Measurements from ENCODE around the gene GCNT1.
"Not testable (repeated sequence)": the region's sequence is repeated elsewhere in the genome, so short reads cannot be mapped to it uniquely, and the experiment has no call there.

The GCNT1 gene

DNA sequence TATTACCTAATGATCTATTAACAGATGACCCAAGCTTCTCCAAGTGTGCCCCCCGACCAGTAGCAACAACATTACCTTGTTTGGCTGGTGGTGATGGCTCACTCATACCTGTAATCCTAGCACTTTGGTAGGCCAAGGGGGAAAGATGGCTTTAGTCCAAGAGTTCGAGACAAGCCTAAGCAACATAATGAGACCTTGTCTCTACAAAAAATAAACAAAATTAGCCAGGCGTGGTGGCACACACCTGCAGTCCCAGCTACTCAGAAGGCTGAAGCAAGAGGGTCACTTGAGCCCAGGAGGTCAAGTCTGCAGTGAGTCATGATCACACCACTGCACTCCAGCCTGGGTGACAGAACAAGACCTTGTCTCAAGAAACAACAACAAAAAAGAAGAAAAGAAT is 62.9 kb downstream of the GCNT1 start:
- Histone ChIP-seq H2BK15ac (ENCODE audit: low read length) (no peak overlapping the region), H3K9me3 (replicated peaks in 1 of 2; ENCODE audit: control insufficient read depth in 2 of 2, insufficient read depth in 1 of 2, low read depth in 1 of 2, low read length in 2 of 2) (no peaks in the 10 kb centered on the region), H3K4me2 (ENCODE audit: insufficient read depth, low read length, poor library complexity, severe bottlenecking) (no peak overlapping the region), H3K27ac (replicated peaks; ENCODE audit: low read length) (no peak overlapping the region), H3K4ac (ENCODE audit: low read length) (no peak overlapping the region), H4K8ac (ENCODE audit: low read depth, low read length) (no peak overlapping the region), H3K36me3 (replicated peaks in 1 of 2; ENCODE audit: control insufficient read depth in 2 of 2, insufficient read depth in 2 of 2, low read length in 2 of 2) (no peaks in the 10 kb centered on the region), H2AK5ac (ENCODE audit: low read depth, low read length) (no peak overlapping the region), H3K4me1 (ENCODE audit: control insufficient read depth in 2 of 2, insufficient read depth in 1 of 2, low read depth in 1 of 2, low read length in 2 of 2) (no peaks in the 10 kb centered on the region), H3K9ac (ENCODE audit: low read depth, low read length, poor library complexity) (no peak overlapping the region), H3K23ac (ENCODE audit: low read depth, low read length, poor library complexity) (no peak overlapping the region), H2BK120ac (ENCODE audit: low read depth, low read length) (no peak overlapping the region), H4K91ac (ENCODE audit: low read depth, low read length, poor library complexity) (no peak overlapping the region), H3K27me3 (ENCODE audit: control insufficient read depth in 3 of 3, insufficient read depth in 3 of 3, low read depth in 1 of 3, low read length in 3 of 3) (no peaks in the 10 kb centered on the region), H3K14ac (ENCODE audit: low read length) (no peak overlapping the region), H2BK12ac (ENCODE audit: low read length) (no peak overlapping the region), H3K79me1 (ENCODE audit: low read depth, low read length) (no peaks in the 10 kb centered on the region), H2AFZ (ENCODE audit: low read length) (no peak overlapping the region), H3K4me3 (ENCODE audit: low read length in 2 of 2) (no peak overlapping the region), H2BK5ac (ENCODE audit: low read length) (no peak overlapping the region), H3K18ac (ENCODE audit: low read length) (no peak overlapping the region)
- DNase-seq (ENCODE audit: low spot score): no peak
- WGBS, 2 donors (ENCODE audit: extremely low coverage in 2 of 2, insufficient read length in 2 of 2, insufficient replicate concordance in 1 of 2): no CpG with 5 or more reads among the region's 3 CpGs

DNA sequence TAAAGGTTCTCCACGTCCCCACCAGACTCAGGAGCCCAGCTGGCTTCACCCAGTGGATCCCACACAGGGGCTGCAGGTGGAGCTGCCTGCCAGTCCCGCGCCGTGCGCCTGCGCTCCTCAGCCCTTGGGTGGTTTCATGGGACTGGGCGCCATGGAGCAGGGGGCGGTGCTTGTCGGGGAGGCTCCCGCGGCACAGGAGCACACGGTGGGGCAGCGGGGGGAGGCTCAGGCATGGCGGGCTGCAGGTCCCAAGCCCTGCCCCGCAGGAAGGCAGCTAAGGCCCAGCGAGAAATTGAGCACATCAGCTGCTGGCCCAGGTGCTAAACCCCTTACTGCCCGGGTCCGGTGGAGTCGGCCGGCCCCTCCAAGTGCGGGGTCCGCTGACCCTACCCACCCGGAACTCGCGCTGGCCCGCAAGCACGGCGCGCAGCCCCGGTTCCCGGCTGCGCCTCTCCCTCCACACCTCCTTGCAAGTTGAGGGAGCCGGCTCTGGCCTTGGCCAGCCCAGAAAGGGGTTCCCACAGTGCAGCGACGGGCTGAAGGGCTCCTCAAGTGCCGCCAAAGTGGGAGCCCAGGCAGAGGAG is 64.7 kb downstream of the GCNT1 start:
- not testable (repeated sequence) for H2BK120ac ChIP-seq (ENCODE audit: low read depth, low read length); H3K79me1 ChIP-seq (ENCODE audit: low read depth, low read length); H3K14ac ChIP-seq (ENCODE audit: low read length); H2BK5ac ChIP-seq (ENCODE audit: low read length); H4K91ac ChIP-seq (ENCODE audit: low read depth, low read length, poor library complexity); H3K4me2 ChIP-seq (ENCODE audit: insufficient read depth, low read length, poor library complexity, severe bottlenecking); H2AFZ ChIP-seq (ENCODE audit: low read length); H2BK15ac ChIP-seq (ENCODE audit: low read length); H3K4me1 ChIP-seq (ENCODE audit: control insufficient read depth in 2 of 2, insufficient read depth in 1 of 2, low read depth in 1 of 2, low read length in 2 of 2); H3K23ac ChIP-seq (ENCODE audit: low read depth, low read length, poor library complexity); DNase-seq (ENCODE audit: low spot score); H3K27me3 ChIP-seq (ENCODE audit: control insufficient read depth in 3 of 3, insufficient read depth in 3 of 3, low read depth in 1 of 3, low read length in 3 of 3); H3K4me3 ChIP-seq (ENCODE audit: low read length in 2 of 2); H4K8ac ChIP-seq (ENCODE audit: low read depth, low read length); H2AK5ac ChIP-seq (ENCODE audit: low read depth, low read length); H3K9me3 ChIP-seq (replicated peaks in 1 of 2; ENCODE audit: control insufficient read depth in 2 of 2, insufficient read depth in 1 of 2, low read depth in 1 of 2, low read length in 2 of 2); H2BK12ac ChIP-seq (ENCODE audit: low read length); H3K27ac ChIP-seq (replicated peaks; ENCODE audit: low read length); H3K9ac ChIP-seq (ENCODE audit: low read depth, low read length, poor library complexity); H3K36me3 ChIP-seq (replicated peaks in 1 of 2; ENCODE audit: control insufficient read depth in 2 of 2, insufficient read depth in 2 of 2, low read length in 2 of 2); H3K4ac ChIP-seq (ENCODE audit: low read length)
- peak overlapping the region; percentile 38 for H3K18ac ChIP-seq (ENCODE audit: low read length)
- WGBS, 2 donors (ENCODE audit: extremely low coverage in 2 of 2, insufficient read length in 2 of 2, insufficient replicate concordance in 1 of 2): no CpG with 5 or more reads among the region's 36 CpGs

DNA sequence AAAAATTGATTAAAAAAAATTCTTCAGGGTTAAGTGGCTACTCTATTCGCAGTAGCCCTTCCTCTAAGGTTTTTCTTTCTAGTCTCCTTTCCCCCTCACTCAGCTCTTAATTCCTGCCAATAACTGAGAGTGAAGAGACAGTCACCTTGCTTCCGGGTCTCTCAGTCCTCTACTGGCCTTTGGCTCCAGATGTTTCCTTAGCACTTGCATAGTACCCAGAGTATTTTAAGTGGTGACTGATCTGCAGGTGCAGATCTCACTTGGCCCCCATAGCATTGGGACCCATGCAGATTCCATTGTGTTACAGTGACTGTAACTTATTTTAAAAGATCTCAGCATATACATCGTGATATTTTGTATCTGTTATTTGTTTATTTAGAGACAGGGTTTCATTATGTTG is 66.2 kb downstream of the GCNT1 start:
- Histone ChIP-seq H3K36me3 (replicated peaks in 1 of 2; ENCODE audit: control insufficient read depth in 2 of 2, insufficient read depth in 2 of 2, low read length in 2 of 2) (no peaks in the 10 kb centered on the region), H3K14ac (ENCODE audit: low read length) (no peak overlapping the region), H3K4me2 (ENCODE audit: insufficient read depth, low read length, poor library complexity, severe bottlenecking) (no peak overlapping the region), H2BK120ac (ENCODE audit: low read depth, low read length) (no peak overlapping the region), H3K4me3 (ENCODE audit: low read length in 2 of 2) (no peak overlapping the region), H3K4ac (ENCODE audit: low read length) (no peak overlapping the region), H3K9ac (ENCODE audit: low read depth, low read length, poor library complexity) (no peak overlapping the region), H2BK15ac (ENCODE audit: low read length) (no peak overlapping the region), H3K27ac (replicated peaks; ENCODE audit: low read length) (no peak overlapping the region), H4K91ac (ENCODE audit: low read depth, low read length, poor library complexity) (no peak overlapping the region), H3K18ac (ENCODE audit: low read length) (no peak overlapping the region), H3K9me3 (replicated peaks in 1 of 2; ENCODE audit: control insufficient read depth in 2 of 2, insufficient read depth in 1 of 2, low read depth in 1 of 2, low read length in 2 of 2) (peaks cover 0 to 5% of the 10 kb centered on the region in 2 donors), H3K23ac (ENCODE audit: low read depth, low read length, poor library complexity) (no peak overlapping the region), H2BK12ac (ENCODE audit: low read length) (no peak overlapping the region), H3K79me1 (ENCODE audit: low read depth, low read length) (no peaks in the 10 kb centered on the region), H3K27me3 (ENCODE audit: control insufficient read depth in 3 of 3, insufficient read depth in 3 of 3, low read depth in 1 of 3, low read length in 3 of 3) (no peaks in the 10 kb centered on the region), H3K4me1 (ENCODE audit: control insufficient read depth in 2 of 2, insufficient read depth in 1 of 2, low read depth in 1 of 2, low read length in 2 of 2) (no peaks in the 10 kb centered on the region), H2AK5ac (ENCODE audit: low read depth, low read length) (no peak overlapping the region), H2AFZ (ENCODE audit: low read length) (no peak overlapping the region), H2BK5ac (ENCODE audit: low read length) (no peak overlapping the region), H4K8ac (ENCODE audit: low read depth, low read length) (no peak overlapping the region)
- no peak for DNase-seq (ENCODE audit: low spot score)
- WGBS, 2 donors (ENCODE audit: extremely low coverage in 2 of 2, insufficient read length in 2 of 2, insufficient replicate concordance in 1 of 2): no CpG with 5 or more reads among the region's 3 CpGs

DNA sequence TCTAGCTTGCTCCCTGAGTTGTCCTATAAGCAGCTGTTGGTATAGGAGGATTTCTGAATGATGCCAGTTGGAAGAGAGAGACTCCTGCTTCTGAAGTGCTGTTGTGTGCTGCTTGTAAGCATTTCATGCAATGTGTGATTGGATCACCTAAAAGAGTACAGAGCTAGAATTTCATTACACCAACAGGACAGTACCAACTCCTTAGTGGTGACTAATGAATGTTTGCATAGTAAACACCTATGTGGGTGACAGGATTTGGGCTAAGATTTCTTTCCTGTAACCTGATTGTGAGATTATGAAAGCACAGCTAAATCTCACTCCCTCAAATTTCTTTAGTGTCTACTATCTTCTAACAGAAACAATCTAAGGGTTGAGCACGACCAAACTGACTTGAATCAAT is 67.0 kb downstream of the GCNT1 start:
- Histone ChIP-seq H2BK15ac (ENCODE audit: low read length) (no peak overlapping the region), H3K23ac (ENCODE audit: low read depth, low read length, poor library complexity) (no peak overlapping the region), H4K8ac (ENCODE audit: low read depth, low read length) (no peak overlapping the region), H3K79me1 (ENCODE audit: low read depth, low read length) (no peaks in the 10 kb centered on the region), H2BK120ac (ENCODE audit: low read depth, low read length) (no peak overlapping the region), H3K36me3 (replicated peaks in 1 of 2; ENCODE audit: control insufficient read depth in 2 of 2, insufficient read depth in 2 of 2, low read length in 2 of 2) (no peaks in the 10 kb centered on the region), H2AK5ac (ENCODE audit: low read depth, low read length) (no peak overlapping the region), H3K27ac (replicated peaks; ENCODE audit: low read length) (no peak overlapping the region), H4K91ac (ENCODE audit: low read depth, low read length, poor library complexity) (no peak overlapping the region), H3K27me3 (ENCODE audit: control insufficient read depth in 3 of 3, insufficient read depth in 3 of 3, low read depth in 1 of 3, low read length in 3 of 3) (no peaks in the 10 kb centered on the region), H2AFZ (ENCODE audit: low read length) (no peak overlapping the region), H3K4me3 (ENCODE audit: low read length in 2 of 2) (no peak overlapping the region), H2BK5ac (ENCODE audit: low read length) (no peak overlapping the region), H2BK12ac (ENCODE audit: low read length) (no peak overlapping the region), H3K4me2 (ENCODE audit: insufficient read depth, low read length, poor library complexity, severe bottlenecking) (no peak overlapping the region), H3K9ac (ENCODE audit: low read depth, low read length, poor library complexity) (no peak overlapping the region), H3K4ac (ENCODE audit: low read length) (no peak overlapping the region), H3K4me1 (ENCODE audit: control insufficient read depth in 2 of 2, insufficient read depth in 1 of 2, low read depth in 1 of 2, low read length in 2 of 2) (no peaks in the 10 kb centered on the region), H3K14ac (ENCODE audit: low read length) (no peak overlapping the region), H3K9me3 (replicated peaks in 1 of 2; ENCODE audit: control insufficient read depth in 2 of 2, insufficient read depth in 1 of 2, low read depth in 1 of 2, low read length in 2 of 2) (peaks cover 0 to 5% of the 10 kb centered on the region in 2 donors), H3K18ac (ENCODE audit: low read length) (no peak overlapping the region)
- no peak for DNase-seq (ENCODE audit: low spot score)
- no CpG with 5 or more reads among the region's 1 CpG for WGBS, 2 donors (ENCODE audit: extremely low coverage in 2 of 2, insufficient read length in 2 of 2, insufficient replicate concordance in 1 of 2)

All from neuronal stem cell (in vitro differentiated cells).